Right ventricle myocardium inferior (tissue), 1 donor: ENCODE measurements around the gene BRD8. TPM values are rescaled to one million over a fixed set of nuclear protein-coding genes. Genes with fewer than 3 reads are reported as not detected.

Experiments used
- ATAC-seq: fragments of 200-7000 bp; cut with Tn5 transposase; one replicate; pipeline ENCODE4 v1.9.1; 2020; ENCODE audit warnings: mild to moderate bottlenecking, moderate library complexity
- DNase-seq: peaks from one replicate; pipeline ENCODE4 v3.0.0; 2021; ENCODE audit errors: missing footprints
- intact Hi-C: fragments of 100-400 bp; cut with DNase I; formaldehyde crosslinking; loops from one replicate; pipeline ENCODE4 v1.11.0; 2022
- total RNA-seq: library from RNA; stranded (reverse); fragmentation: NEBNext Ultra II Directional; extraction: Animal tissue kit (Norgen Biotek cat#: 25700); gene quantifications from one replicate; pipeline ENCODE4 v1.2.1, GENCODE V29; 2021
- donor health status: DM: no; HTN: yes; CAD: no; lungs with severe emphysema.

The BRD8 gene
- total RNA-seq, 1 donor from 2014 or later: 25.8 TPM

DNA sequence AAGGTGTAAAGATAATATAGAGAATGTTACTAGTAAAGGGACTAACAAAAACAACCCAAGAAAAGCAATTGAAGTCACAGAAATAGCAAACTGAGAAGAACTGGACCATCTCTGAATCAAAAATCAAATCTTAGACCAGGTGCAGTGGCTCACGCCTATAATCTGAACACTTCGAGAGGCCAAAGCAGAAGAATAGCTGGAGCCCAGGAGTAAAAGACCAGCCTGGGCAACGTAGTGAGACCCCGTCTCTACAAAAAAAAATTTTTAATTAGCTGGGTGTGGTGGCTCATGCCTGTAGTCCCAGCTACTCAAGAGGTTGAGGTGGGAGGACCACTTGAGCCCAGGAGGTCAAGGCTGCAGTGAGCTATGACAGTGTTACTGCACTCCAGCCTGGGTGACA lies 67.2 kb downstream of the BRD8 start:
- no peak for ATAC-seq
- intact Hi-C loops: no loop called here
- no peak for DNase-seq

DNA sequence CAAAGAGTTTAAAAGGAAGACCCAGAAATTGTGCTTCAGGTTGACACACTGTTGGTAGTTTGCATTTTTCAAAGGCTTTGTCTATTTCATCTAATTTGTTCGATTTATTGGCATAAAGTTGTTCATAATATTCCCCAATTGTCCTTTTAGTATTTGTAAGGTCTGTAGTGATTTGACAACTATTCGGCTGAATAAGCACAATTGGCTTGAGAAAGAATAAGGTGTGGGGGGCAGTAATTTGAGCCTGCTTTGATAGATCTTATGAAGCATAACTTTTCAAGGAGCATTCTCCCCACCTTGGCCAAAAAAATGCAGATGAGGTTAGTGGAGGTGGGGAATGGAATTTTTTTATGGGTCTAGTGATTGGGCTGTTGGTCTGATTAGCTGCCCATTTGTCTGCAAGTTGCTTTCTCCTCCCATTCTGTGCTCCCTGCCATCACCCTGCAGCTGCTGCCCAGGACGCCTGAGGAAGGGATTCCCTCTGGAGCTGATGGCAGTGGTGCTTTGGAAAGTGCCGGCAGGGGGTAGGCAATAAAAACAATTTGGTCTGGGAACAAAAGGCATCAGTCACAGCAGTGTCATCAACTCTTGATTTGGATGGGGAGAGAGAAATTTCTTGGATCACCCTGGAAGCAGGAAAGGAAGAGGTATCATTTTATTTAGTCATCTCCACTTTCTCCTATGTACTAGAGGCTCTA lies 68.0 kb downstream of the BRD8 start:
- DNase-seq (no peak), ATAC-seq (no peak)
- intact Hi-C loops: no loop called here

DNA sequence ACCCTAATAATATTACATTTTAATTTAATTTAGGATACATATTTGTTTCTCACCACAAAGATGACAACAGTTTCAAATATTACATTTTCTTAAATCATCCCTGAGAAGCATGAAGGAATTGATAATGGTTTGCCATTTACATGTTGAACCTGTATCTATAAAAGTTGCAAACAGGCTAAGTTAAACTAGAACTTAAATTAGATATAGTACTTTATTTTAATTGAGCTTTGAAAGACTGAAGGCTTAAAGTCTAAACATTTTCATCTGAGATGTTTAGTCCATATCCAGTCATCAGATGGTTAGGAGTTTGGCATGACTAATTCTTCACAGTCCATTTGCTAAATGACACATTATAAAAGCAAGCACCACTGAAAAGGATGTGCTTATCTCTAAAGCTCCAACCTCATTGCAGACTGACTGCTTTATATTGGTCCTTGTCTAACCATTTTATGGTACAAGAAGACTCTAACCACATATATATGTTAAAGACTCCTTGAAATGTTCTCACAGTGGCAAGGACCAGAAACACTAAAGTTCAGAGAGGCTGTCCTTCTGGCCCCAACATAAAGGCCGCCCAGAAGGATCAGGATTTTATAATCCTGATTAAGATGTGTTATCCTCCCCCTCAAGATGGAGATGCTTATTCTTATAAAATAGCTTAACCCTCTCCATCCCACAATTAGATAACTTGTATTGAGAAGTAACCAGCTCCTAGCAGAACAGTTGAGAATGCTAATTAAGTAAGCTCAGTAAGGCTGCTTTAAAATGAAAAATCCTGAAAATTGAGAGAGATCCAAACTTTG lies 68.8 kb downstream of the BRD8 start:
- intact Hi-C loops: no loop called here
- DNase-seq: no peak
- ATAC-seq: no peak

DNA sequence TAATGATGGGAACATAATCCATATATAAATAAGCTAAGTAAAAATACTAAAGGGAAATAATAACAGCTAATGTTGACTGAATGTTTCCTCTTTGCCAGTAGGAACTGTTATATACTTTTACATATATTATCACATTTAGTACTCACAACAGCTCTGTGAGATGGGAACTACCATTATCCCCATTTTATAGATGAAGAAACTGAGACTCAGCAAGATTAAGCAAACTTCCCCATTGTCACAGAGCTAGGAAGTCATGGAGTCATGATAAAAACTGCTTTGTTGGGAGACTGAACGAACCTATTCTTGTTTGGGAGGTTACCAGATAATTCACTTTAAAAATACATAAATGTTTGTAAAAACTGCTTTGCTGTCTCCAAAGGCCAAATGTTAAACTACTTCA lies 71.2 kb downstream of the BRD8 start:
- no peak for ATAC-seq
- intact Hi-C loops: no loop called here

DNA sequence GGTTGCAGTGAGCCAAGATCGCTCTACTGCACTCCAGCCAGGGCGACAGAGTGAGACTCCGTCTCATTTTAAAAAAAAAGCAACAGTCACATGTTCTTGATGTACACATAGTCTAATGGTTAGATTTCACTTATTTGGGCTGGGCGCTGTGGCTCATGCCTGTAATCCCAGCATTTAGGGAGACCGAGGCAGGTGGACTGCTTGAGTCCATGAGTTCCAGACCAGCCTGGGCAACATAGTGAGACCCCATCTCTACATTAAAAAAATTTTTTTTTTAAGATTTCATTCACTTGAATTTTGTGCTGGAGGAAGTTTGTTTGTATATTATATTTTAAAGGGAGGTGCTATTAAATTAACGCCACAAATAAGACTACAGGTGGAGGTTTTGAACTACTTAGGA lies 72.7 kb downstream of the BRD8 start:
- ATAC-seq (no peak), DNase-seq (no peak)
- intact Hi-C loops: no loop called here

More for the DNA sequence above, 71.2 kb downstream of the BRD8 start:
- no peak for DNase-seq

DNA sequence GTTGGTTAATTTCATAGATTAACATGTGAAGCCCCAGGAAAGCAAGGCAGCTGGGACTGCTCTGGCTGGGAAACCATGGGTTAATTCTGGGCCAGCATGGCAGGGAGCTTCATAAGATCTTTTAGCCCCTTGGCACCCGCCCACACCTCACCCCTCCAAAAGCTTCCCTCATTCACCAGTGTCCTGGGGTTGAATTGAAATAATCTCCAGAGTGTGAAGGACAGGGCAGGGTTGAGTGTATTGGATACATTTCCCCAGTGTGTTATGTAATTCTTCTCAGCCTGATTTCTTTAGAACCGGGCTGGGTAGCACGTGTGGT lies 75.2 kb downstream of the BRD8 start:
- DNase-seq (no peak), ATAC-seq (no peak)
- intact Hi-C loops: no loop called here

DNA sequence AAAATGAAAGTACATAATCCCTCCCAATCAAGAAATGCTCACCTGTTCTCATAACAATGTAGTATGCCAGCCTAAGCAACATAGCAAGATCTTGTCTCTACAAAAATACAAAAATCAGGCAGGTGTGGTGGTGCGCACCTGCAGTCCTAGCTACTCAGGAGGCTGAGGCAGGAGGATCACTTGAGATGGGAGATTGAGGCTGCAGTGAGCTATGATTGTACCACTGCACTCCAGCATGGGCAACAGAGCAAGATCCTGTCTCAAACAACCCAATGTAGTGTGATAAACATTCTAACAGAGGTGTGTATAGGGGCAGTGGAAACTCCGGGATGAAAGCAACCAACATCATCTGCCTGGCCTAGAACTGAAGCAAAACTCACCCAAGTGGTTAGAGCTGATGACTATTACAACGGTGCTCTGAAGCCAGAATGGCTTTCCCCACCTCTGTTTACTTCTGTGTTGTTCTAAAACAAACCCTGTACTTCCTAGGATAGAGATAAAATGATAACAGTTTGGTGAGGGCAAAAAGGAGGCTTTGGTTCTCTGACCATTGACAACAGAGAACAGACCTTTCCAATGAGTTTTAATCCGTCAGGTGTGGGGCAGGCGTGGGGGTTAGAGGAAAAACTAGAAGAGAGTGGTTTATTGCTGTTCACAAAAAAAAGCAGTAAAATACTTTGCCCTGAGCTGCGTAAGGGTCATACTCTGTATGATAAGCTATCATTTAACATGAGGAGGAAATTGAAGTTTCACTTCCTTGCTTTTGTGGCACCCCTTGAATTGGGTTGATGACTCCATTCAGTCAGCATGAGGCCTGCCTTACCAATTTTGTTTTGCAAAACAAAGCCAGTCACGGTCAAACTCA lies 75.7 kb downstream of the BRD8 start:
- ATAC-seq (no peak), DNase-seq (no peak)
- intact Hi-C loops: no loop called here

DNA sequence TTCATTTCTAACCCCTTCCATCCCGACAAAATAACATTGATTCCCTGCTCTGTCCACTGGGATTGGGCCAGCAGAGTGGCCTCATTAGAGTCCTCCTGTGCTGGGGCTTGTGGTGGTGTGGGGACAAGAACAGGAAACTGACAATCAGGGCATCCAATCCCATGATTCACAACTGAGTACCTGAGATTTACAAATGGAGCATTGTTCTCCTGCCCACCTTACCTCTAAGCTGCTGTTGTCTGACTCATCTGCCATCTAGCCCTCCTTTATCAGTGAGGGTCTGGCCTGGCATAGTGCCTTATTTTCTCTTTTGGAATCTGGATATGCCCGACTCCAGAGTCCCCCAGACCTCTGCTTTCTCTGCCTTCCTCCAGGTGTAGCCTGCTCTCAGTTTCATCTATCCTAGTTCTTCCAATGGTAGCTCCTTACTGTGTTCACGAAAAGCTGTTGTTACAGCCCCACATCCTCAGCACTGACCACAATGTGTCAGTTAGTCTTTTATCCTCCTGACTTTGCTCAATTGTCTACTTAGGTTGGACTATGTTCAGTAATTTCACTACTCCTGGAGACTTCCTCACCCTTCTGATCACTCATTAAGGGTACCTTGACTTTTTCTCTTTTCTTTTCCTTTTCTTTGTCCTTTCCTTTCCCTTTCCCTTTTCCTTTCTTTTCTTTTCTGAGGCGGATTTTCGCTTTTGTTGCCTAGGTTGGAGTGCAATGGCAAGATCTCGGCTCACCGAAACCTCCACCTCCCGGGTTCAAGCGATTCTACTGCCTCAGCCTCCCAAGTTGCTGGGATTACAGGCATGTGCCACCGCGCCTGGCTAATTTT lies 81.2 kb downstream of the BRD8 start:
- DNase-seq: no peak
- intact Hi-C loops: no loop called here
- ATAC-seq: no peak

DNA sequence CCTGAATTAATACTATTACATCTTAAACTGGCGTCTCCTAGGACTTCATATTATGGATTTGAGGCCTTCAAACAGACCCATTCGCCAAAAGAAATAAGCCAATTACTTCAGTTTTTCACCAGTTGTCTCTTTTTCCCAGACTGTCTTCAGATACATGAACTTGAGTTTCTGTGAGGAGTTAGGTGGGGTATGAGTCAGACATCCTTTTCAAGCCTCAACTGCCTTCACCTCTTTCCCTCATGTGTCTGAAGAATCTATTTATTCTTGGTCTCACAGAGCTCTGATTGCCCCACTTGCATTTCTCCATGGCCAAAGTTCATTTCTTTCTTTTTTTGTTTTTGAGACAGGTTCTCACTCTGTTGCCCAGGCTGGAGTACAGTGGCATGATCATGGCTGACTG lies 82.1 kb downstream of the BRD8 start:
- no peak for DNase-seq
- no peak for ATAC-seq
- intact Hi-C loops: no loop called here

DNA sequence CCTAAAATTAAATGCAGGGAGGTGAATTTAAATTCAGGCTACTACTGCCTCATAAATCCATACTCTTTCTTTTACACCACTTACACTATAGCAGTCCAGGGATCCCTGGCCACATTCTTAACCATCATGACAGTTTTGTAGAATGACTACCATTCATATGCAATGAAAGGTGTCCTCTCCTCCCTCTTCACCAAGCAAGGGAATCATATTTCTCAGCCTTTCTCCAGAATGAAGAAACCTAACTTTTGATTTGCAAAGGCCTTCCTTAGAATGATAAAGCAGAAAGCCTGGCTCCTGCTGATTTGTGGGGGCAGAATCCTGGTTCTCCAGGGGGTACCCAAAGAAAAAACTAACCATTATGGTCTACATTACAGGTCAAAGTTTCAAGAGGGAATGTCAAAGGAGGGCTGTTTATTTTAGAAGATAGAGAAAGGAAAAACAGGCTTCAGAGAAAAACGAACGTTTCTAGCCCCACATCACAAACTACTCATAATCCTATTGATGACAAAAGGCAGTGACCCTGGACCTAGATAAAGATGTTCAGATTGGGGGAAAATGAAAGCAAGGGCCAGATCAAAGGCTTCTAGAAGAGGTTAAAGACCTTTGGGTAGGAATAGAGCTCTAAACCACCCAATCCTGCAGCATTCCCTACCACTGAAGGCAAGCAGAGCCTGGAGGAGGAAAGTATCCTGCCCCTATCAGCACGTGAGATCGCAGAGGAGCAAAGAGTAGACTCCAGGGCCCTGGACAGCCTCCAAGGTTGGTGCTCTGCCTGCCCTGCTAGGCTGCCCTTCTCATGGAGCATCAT lies 83.1 kb downstream of the BRD8 start:
- no peak for DNase-seq
- ATAC-seq: no peak
- intact Hi-C loops: no loop called here

DNA sequence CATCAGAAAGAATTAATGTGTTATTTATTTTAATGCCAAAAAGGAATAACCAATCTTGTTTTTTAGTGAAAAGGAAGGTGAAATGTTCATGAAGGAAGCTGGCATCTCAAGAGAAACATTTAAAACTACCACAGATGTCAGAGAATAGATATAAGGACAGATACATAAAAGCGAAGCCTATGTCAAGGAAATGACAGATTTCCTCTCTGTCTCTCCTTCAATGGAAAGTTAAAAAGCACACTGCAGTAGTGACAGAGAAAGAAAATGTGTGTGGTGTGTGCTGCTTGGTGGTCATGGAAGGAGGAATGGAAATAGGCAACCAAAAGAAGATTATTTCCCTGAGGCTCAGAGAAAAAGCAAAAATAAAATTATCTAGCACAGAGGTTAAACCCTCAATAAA lies 85.4 kb downstream of the BRD8 start:
- no peak for DNase-seq
- no peak for ATAC-seq
- intact Hi-C loops: no loop called here

DNA sequence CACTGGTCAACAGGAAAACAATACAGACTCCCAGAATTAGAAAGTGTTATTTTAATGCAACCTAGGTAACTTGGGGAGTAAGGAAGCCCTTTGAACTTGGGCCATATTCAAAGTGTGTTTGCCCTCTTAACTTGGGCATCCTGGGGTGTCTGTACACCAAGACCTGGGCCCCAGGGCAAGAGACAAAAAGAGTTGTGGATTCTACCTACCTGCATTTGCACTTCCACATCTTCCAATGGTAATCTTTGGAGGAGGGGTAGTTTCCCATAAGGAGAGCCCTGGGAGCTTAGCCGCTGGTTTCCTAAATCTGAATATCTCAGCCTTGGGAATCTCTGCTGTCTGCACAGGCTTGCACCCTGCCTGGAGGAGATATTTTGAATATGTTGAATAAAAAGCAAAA lies 86.1 kb downstream of the BRD8 start:
- intact Hi-C loops: no loop called here
- ATAC-seq (no peak), DNase-seq (no peak)

DNA sequence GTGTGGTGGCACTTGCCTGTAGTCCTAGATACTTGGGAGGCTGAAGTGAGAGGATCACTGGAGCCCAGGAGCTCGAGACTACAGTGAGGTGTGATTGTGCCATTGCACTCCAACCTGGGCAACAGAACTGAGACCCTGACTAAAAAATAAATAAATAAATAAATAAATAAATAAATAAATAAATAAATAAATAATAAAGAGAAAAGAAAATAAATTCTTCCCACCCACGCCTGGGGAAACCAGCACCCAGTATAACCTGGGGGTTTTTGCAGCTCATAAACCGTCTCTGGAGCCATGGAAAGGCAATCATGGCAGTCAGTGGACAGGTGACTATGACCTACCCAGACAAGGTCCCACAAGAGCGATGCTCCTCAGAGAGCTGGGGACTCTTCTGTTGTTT lies 86.7 kb downstream of the BRD8 start:
- DNase-seq (no peak), ATAC-seq (no peak)
- intact Hi-C loops: no loop called here

Other genes starting within 250 kb of the BRD8 start
- 22.6 TPM for gene FAM13B, start 145.6 kb downstream of the BRD8 start, total RNA-seq
- not detected for gene WNT8A, start 94.6 kb downstream of the BRD8 start, total RNA-seq
- 3.9 TPM for gene NME5, start 39.2 kb downstream of the BRD8 start, total RNA-seq
- gene KIF20A, start 482 bp upstream of the BRD8 start, total RNA-seq: 0.84 TPM
- gene CDC23, start 34.7 kb upstream of the BRD8 start, total RNA-seq: 16.0 TPM
- 1.4 TPM for gene GFRA3, start 96.0 kb upstream of the BRD8 start, total RNA-seq
- 0.24 TPM for gene CDC25C, start 153.2 kb upstream of the BRD8 start, total RNA-seq
- gene FAM53C, start 159.6 kb upstream of the BRD8 start, total RNA-seq: 30.8 TPM
- 36.3 TPM for gene KDM3B, start 174.1 kb upstream of the BRD8 start, total RNA-seq